Astrocyte (in vitro differentiated cells and primary cell): ENCODE data around the gene CAMK2N1. TPM values are rescaled to one million over a fixed set of nuclear protein-coding genes. Genes with fewer than 3 reads are reported as not detected.
A peak's percentile ranks its signal among the peaks of the same experiment; 100 is the strongest.

ENCODE experiments used
- DNase-seq: peaks from one replicate; pipeline ENCODE4 v3.0.0-alpha.2; 2010; ENCODE audit warnings: low read depth
- FAIRE-seq: peaks from 2 replicates; lab custom pipeline; 2011; peaks lifted over from hg19 to GRCh38; lab: Jason Lieb, UNC
- H2AFZ ChIP-seq: 2 replicates; pipeline ENCODE4 v1.6.0; 2012; ENCODE audit warnings: low read depth, low read length, inconsistent platforms
- H3K27ac ChIP-seq: 2 replicates; pipeline ENCODE4 v1.5.1; 2011; ENCODE audit warnings: low read depth, low read length, inconsistent platforms
- H3K27me3 ChIP-seq: 2 replicates; pipeline ENCODE4 v1.6.0; 2011; ENCODE audit warnings: low read length, inconsistent platforms; ENCODE audit not compliant: insufficient read depth
- H3K36me3 ChIP-seq: 2 replicates; pipeline ENCODE4 v1.5.1; 2011; ENCODE audit warnings: low read length, inconsistent platforms; ENCODE audit not compliant: insufficient read depth
- H3K4me1 ChIP-seq: 2 replicates; pipeline ENCODE4 v1.5.1; 2011; ENCODE audit warnings: low read length, inconsistent platforms; ENCODE audit not compliant: insufficient read depth
- H3K4me2 ChIP-seq: 2 replicates; pipeline ENCODE4 v1.6.0; 2012; ENCODE audit warnings: low read length, inconsistent platforms
- H3K4me3 ChIP-seq: 2 replicates; pipeline ENCODE4 v1.5.1; 2011; ENCODE audit warnings: low read depth, mild to moderate bottlenecking, low read length, inconsistent platforms; ENCODE audit not compliant: insufficient read depth
- H3K79me2 ChIP-seq: 2 replicates; pipeline ENCODE4 v1.6.0; 2012; ENCODE audit warnings: mild to moderate bottlenecking, low read length, inconsistent platforms; ENCODE audit not compliant: insufficient read depth
- H3K9ac ChIP-seq: 2 replicates; pipeline ENCODE4 v1.6.0; 2012; ENCODE audit warnings: mild to moderate bottlenecking, low read length, inconsistent platforms
- H3K9me3 ChIP-seq: 2 replicates; pipeline ENCODE4 v1.5.1; 2012; ENCODE audit warnings: low read depth, mild to moderate bottlenecking, low read length, inconsistent platforms; ENCODE audit not compliant: insufficient read depth
- H4K20me1 ChIP-seq: 2 replicates; pipeline ENCODE4 v1.6.0; 2012; ENCODE audit warnings: low read length, inconsistent platforms; ENCODE audit not compliant: insufficient read depth
- H3K27ac Mint-ChIP-seq: one replicate; pipeline ENCODE4 v1.8.0; 2021; ENCODE audit warnings: mild to moderate bottlenecking, mixed read lengths; ENCODE audit not compliant: unreplicated experiment
- H3K27me3 Mint-ChIP-seq: one replicate; pipeline ENCODE4 v1.8.0; 2021; ENCODE audit warnings: low read depth, mixed read lengths; ENCODE audit not compliant: unreplicated experiment
- H3K36me3 Mint-ChIP-seq: one replicate; pipeline ENCODE4 v1.8.0; 2021; ENCODE audit warnings: low read depth, mixed read lengths; ENCODE audit not compliant: unreplicated experiment
- H3K4me1 Mint-ChIP-seq: one replicate; pipeline ENCODE4 v1.8.0; 2021; ENCODE audit warnings: low read depth, mixed read lengths; ENCODE audit not compliant: unreplicated experiment
- H3K4me3 Mint-ChIP-seq: one replicate; pipeline ENCODE4 v1.8.0; 2021; ENCODE audit warnings: mild to moderate bottlenecking, moderate library complexity, mixed read lengths; ENCODE audit not compliant: unreplicated experiment
- H3K9me3 Mint-ChIP-seq: one replicate; pipeline ENCODE4 v1.8.0; 2021; ENCODE audit warnings: mild to moderate bottlenecking, mixed read lengths; ENCODE audit not compliant: unreplicated experiment
- CTCF ChIP-seq: IDR thresholded peaks from 2 replicates; pipeline ENCODE4 v1.5.1; 2011; ENCODE audit warnings: low read depth, mild to moderate bottlenecking, inconsistent platforms, low read length, moderate library complexity; ENCODE audit not compliant: insufficient read depth
- EZH2 ChIP-seq: IDR thresholded peaks from 2 replicates; pipeline ENCODE4 v1.6.1; 2012; ENCODE audit warnings: mild to moderate bottlenecking, low read length, inconsistent platforms; ENCODE audit not compliant: insufficient read depth
- total RNA-seq: library from RNA; stranded (reverse); gene quantifications from 2 replicates; pipeline ENCODE4 v1.2.1, GENCODE V29; 2021

CAMK2N1 gene
- total RNA-seq, 1 donor from 2014 or later: 18.9 TPM

GRCh38 chr1:20486457-20487235 lies 636 bp upstream of the CAMK2N1 start:
- peaks cover 32% of the 10 kb centered on the region for H4K20me1 ChIP-seq
- Mint-ChIP-seq H3K4me1 (peaks cover 8% of the 10 kb centered on the region), H3K36me3 (no peaks in the 10 kb centered on the region), H3K4me3 (peak overlapping the region; percentile 70), H3K27ac (peak overlapping the region; percentile 41), H3K27me3 (peaks cover 39% of the 10 kb centered on the region), H3K9me3 (no peaks in the 10 kb centered on the region)
- H3K4me2 ChIP-seq: peak overlapping the region; percentile 100
- H3K4me3 ChIP-seq: peak overlapping the region; percentile 57
- FAIRE-seq (no peak), DNase-seq (peak; percentile 48)
- H3K36me3 ChIP-seq: no peaks in the 10 kb centered on the region
- H3K27me3 ChIP-seq: no peaks in the 10 kb centered on the region
- peak; percentile 31 for TF ChIP-seq EZH2
- TF ChIP-seq CTCF: no peak
- H3K27ac ChIP-seq: peak overlapping the region; percentile 71
- H3K79me2 ChIP-seq: peaks cover 26% of the 10 kb centered on the region
- peak overlapping the region; percentile 84 for H2AFZ ChIP-seq
- H3K4me1 ChIP-seq: peaks cover 23% of the 10 kb centered on the region
- H3K9ac ChIP-seq: peak overlapping the region; percentile 95
- no peaks in the 10 kb centered on the region for H3K9me3 ChIP-seq

- H3K9me3 ChIP-seq: no peaks in the 10 kb centered on the region
- Mint-ChIP-seq H3K27me3 (peaks cover 30% of the 10 kb centered on the region), H3K36me3 (no peaks in the 10 kb centered on the region), H3K4me1 (peaks cover 25% of the 10 kb centered on the region), H3K9me3 (no peaks in the 10 kb centered on the region), H3K27ac (peak overlapping the region; percentile 75), H3K4me3 (peak overlapping the region; percentile 91)
- H3K27me3 ChIP-seq: no peaks in the 10 kb centered on the region
- H3K36me3 ChIP-seq: no peaks in the 10 kb centered on the region
- peaks cover 26% of the 10 kb centered on the region for H3K79me2 ChIP-seq
- peak overlapping the region; percentile 95 for H3K9ac ChIP-seq
- H3K4me3 ChIP-seq: peak overlapping the region; percentile 92
- H3K4me2 ChIP-seq: peak overlapping the region; percentile 100
- H3K27ac ChIP-seq: peak overlapping the region; percentile 45
- FAIRE-seq: no peak
- H2AFZ ChIP-seq: peak overlapping the region; percentile 69
- DNase-seq: no peak
- H4K20me1 ChIP-seq: peaks cover 46% of the 10 kb centered on the region
- TF ChIP-seq EZH2: no peak
- TF ChIP-seq CTCF: no peak
- H3K4me1 ChIP-seq: peaks cover 23% of the 10 kb centered on the region
These were observed 1.2 kb downstream of the CAMK2N1 start for GRCh38 chr1:20484519-20485462.
